ENCODE data around the gene WNT8A.
"Not testable (repeated sequence)": the region's sequence is repeated elsewhere in the genome, so short reads cannot be mapped to it uniquely, and the experiment has no call there.

Gene WNT8A

GRCh38 chr5:138083702-138084101 lies at the start of gene WNT8A:
TSS of gene WNT8A (plus strand) at chr5:138084033. CDS start at chr5:138084128, 95 bp downstream.
- DNase-seq: no peak

- peak; percentile 68 for DNase-seq
These were observed 48.0 kb upstream of the WNT8A start for GRCh38 chr5:138035605-138036537.

- no peak for DNase-seq
These were observed 46.6 kb upstream of the WNT8A start for GRCh38 chr5:138037271-138037670.

- no peak for DNase-seq
These were observed 45.8 kb upstream of the WNT8A start for GRCh38 chr5:138037907-138038633.

- no peak for DNase-seq
These were observed 45.0 kb upstream of the WNT8A start for GRCh38 chr5:138038826-138039225.

- DNase-seq: not testable (repeated sequence)
These were observed 38.5 kb upstream of the WNT8A start for GRCh38 chr5:138045283-138045682.

- DNase-seq: no peak
These were observed 32.2 kb upstream of the WNT8A start for GRCh38 chr5:138051441-138052296.

GRCh38 chr5:138052718-138053117 lies 31.1 kb upstream of the WNT8A start:
- DNase-seq: not testable (repeated sequence)

GRCh38 chr5:138053554-138053953 lies 30.3 kb upstream of the WNT8A start:
- DNase-seq: no peak

GRCh38 chr5:138054206-138054605 lies 29.6 kb upstream of the WNT8A start:
- DNase-seq: no peak

GRCh38 chr5:138054847-138055558 lies 28.8 kb upstream of the WNT8A start:
- no peak for DNase-seq

GRCh38 chr5:138064526-138064925 lies 19.3 kb upstream of the WNT8A start:
- no peak for DNase-seq

GRCh38 chr5:138065102-138065501 lies 18.7 kb upstream of the WNT8A start:
- DNase-seq: peak; percentile 22

GRCh38 chr5:138067945-138068344 lies 15.9 kb upstream of the WNT8A start:
- no peak for DNase-seq

GRCh38 chr5:138068742-138069600 lies 14.9 kb upstream of the WNT8A start:
- DNase-seq: peak; percentile 83

- not testable (repeated sequence) for DNase-seq
These were observed 13.8 kb upstream of the WNT8A start for GRCh38 chr5:138070026-138070425.

- DNase-seq: peak; percentile 65
These were observed 6.7 kb upstream of the WNT8A start for GRCh38 chr5:138077064-138077696.

GRCh38 chr5:138078006-138078643 lies 5.7 kb upstream of the WNT8A start:
- DNase-seq: no peak

GRCh38 chr5:138082033-138082432 lies 1.8 kb upstream of the WNT8A start:
- DNase-seq: no peak

GRCh38 chr5:138091685-138092084 lies 7.9 kb downstream of the WNT8A start:
- DNase-seq: no peak
